HG02938 (cell line): ENCODE results near the gene BCAS1.

Experiments used
- ATAC-seq: cut with Tn5 transposase; IDR thresholded peaks from one replicate; pipeline ENCODE4 v1.9.1; 2021; ENCODE audit warnings: mild to moderate bottlenecking, moderate library complexity; ENCODE audit not compliant: unreplicated experiment

Gene BCAS1

GRCh38 chr20:54070187-54070987 is at the start of gene BCAS1:
Gene BCAS1 (minus strand): TSS chr20:54070594. CDS start chr20:54058718, 11,876 bp downstream.
- no peak for ATAC-seq

- no peak for ATAC-seq
Measured at GRCh38 chr20:54119744-54120143, 49.4 kb upstream of the BCAS1 start.

- no peak for ATAC-seq
Measured at GRCh38 chr20:54118220-54119001, 48.0 kb upstream of the BCAS1 start.

GRCh38 chr20:54116550-54117235 is 46.3 kb upstream of the BCAS1 start:
- ATAC-seq = no peak

- no peak for ATAC-seq
Measured at GRCh38 chr20:54115172-54115854, 44.9 kb upstream of the BCAS1 start.

GRCh38 chr20:54114109-54114508 is 43.7 kb upstream of the BCAS1 start:
- no peak for ATAC-seq

GRCh38 chr20:54113566-54113965 is 43.2 kb upstream of the BCAS1 start:
- ATAC-seq = no peak

GRCh38 chr20:54112221-54112884 is 42.0 kb upstream of the BCAS1 start:
- no peak for ATAC-seq

GRCh38 chr20:54111460-54111859 is 41.1 kb upstream of the BCAS1 start:
- no peak for ATAC-seq

- ATAC-seq = no peak
Measured at GRCh38 chr20:54110457-54110856, 40.1 kb upstream of the BCAS1 start.

- no peak for ATAC-seq
Measured at GRCh38 chr20:54110041-54110440, 39.6 kb upstream of the BCAS1 start.

- ATAC-seq = no peak
Measured at GRCh38 chr20:54108817-54109216, 38.4 kb upstream of the BCAS1 start.

- ATAC-seq = no peak
Measured at GRCh38 chr20:54108326-54108642, 37.9 kb upstream of the BCAS1 start.

GRCh38 chr20:54107600-54108325 is 37.4 kb upstream of the BCAS1 start:
- ATAC-seq = no peak

- ATAC-seq = no peak
Measured at GRCh38 chr20:54107181-54107580, 36.8 kb upstream of the BCAS1 start.

- no peak for ATAC-seq
Measured at GRCh38 chr20:54106162-54106561, 35.8 kb upstream of the BCAS1 start.

- ATAC-seq = no peak
Measured at GRCh38 chr20:54105653-54106052, 35.3 kb upstream of the BCAS1 start.

- no peak for ATAC-seq
Measured at GRCh38 chr20:54104781-54105180, 34.4 kb upstream of the BCAS1 start.

- ATAC-seq = no peak
Measured at GRCh38 chr20:54103762-54104600, 33.6 kb upstream of the BCAS1 start.
